ENCODE measurements around the gene GNPDA2. TPM values are rescaled to one million over a fixed set of nuclear protein-coding genes. Genes with fewer than 3 reads are reported as not detected.

Gene GNPDA2
- total and polyA plus RNA-seq, 2 of the 8 experiments (the other 6 are each of a cell fraction or from before 2014, with no cell fraction given): 3.0 to 4.8 TPM

GRCh38 chr4:44720371-44720770, 6.0 kb downstream of the GNPDA2 start:
- Histone ChIP-seq H3K4me3 (ENCODE audit: extremely low read depth in 1 of 4, insufficient read depth in 2 of 4, low read depth in 3 of 4, low read length in 4 of 4) (no peak overlapping the region), H3K9me3 (ENCODE audit: insufficient read depth in 2 of 2, low read depth in 1 of 2, low read length in 1 of 2) (no peaks in the 10 kb centered on the region), H3K27me3 (replicated peaks in 1 of 4; ENCODE audit: control insufficient read depth in 3 of 4, extremely low read depth in 1 of 4, insufficient read depth in 3 of 4, low read length in 3 of 4) (no peaks in the 10 kb centered on the region), H3K9ac (replicated peaks in 1 of 4; ENCODE audit: extremely low read depth in 1 of 4, low read depth in 3 of 4, low read length in 3 of 4) (no peak overlapping the region), H4K20me1 (replicated peaks in 1 of 2; ENCODE audit: control insufficient read depth in 1 of 2, insufficient read depth in 2 of 2, low read length in 2 of 2) (peaks cover 0 to 1% of the 10 kb centered on the region in 2 experiments), H3K23ac (ENCODE audit: insufficient read length) (no peak overlapping the region), H3K56ac (replicated peaks; ENCODE audit: insufficient read length, low read depth, low read length) (no peak overlapping the region), H3K36me3 (ENCODE audit: control insufficient read depth in 2 of 4, insufficient read depth in 4 of 4, low read length in 3 of 4) (no peaks in the 10 kb centered on the region), H3K23me2 (ENCODE audit: low read depth, low read length) (no peaks in the 10 kb centered on the region), H2BK120ac (replicated peaks; ENCODE audit: low read depth, low read length) (no peak overlapping the region), H3K79me2 (ENCODE audit: control insufficient read depth in 1 of 2, insufficient read depth in 2 of 2, low read length in 2 of 2) (peaks cover 0 to 55% of the 10 kb centered on the region in 2 experiments; a peak in 3 of 4 replicates), H3K27ac (ENCODE audit: low read depth, low read length) (no peak overlapping the region), H2BK5ac (ENCODE audit: low read depth, low read length) (no peak overlapping the region), H3K79me1 (ENCODE audit: low read depth, low read length) (no peaks in the 10 kb centered on the region), H2BK12ac (ENCODE audit: low read depth, low read length) (no peak overlapping the region), H3K14ac (ENCODE audit: insufficient read length) (no peak overlapping the region), H2BK20ac (ENCODE audit: low read length) (no peak overlapping the region), H3K4ac (replicated peaks; ENCODE audit: insufficient read length, low read depth, low read length) (no peak overlapping the region), H4K8ac (ENCODE audit: extremely low read depth, insufficient read depth, low read length) (no peak overlapping the region), H2AFZ (ENCODE audit: low read length) (no peak overlapping the region), H3K4me1 (replicated peaks in 1 of 4; ENCODE audit: control insufficient read depth in 3 of 4, insufficient read depth in 4 of 4, low read length in 3 of 4) (peaks cover 0 to 6% (median 0%) of the 10 kb centered on the region in 4 experiments; a peak in 3 of 7 replicates), H2AK5ac (ENCODE audit: low read depth, low read length) (no peak overlapping the region), H2BK15ac (ENCODE audit: low read length) (no peak overlapping the region), H3K18ac (ENCODE audit: extremely low read depth, low read length) (no peak overlapping the region), H4K91ac (replicated peaks; ENCODE audit: insufficient read length, low read length) (no peak overlapping the region), H4K5ac (ENCODE audit: insufficient read length, low read depth, low read length) (no peak overlapping the region), H3K4me2 (ENCODE audit: insufficient read depth in 1 of 2, low read depth in 2 of 2, low read length in 2 of 2) (no peak overlapping the region)
- ChIA-PET POLR2A (ENCODE audit: partially characterized antibody) (no interaction called here), CTCF (ENCODE audit: partially characterized antibody) (no interaction called here)
- DNase-seq (ENCODE audit: low read depth in 1 of 2, low spot score in 2 of 2) (no peak), FAIRE-seq (no peak)
- TF ChIP-seq BACH1 (IDR thresholded peaks at IDR 0.05; ENCODE audit: low read length) (no peak), NRF1 (IDR thresholded peaks at IDR 0.05; ENCODE audit: low read depth, low read length) (no peak), TBP (IDR thresholded peaks at IDR 0.05; ENCODE audit: low read depth, low read length) (no peak), JUN (IDR thresholded peaks at IDR 0.05; ENCODE audit: low read depth, low read length) (no peak), SP1 (IDR thresholded peaks at IDR 0.05; ENCODE audit: low read depth, low read length) (no peak), RBBP5 (IDR thresholded peaks at IDR 0.05; ENCODE audit: borderline replicate concordance, low read depth, low read length) (no peak), HDAC6 (IDR thresholded peaks at IDR 0.05; ENCODE audit: low read depth, low read length) (no peak), E2F6 (IDR thresholded peaks at IDR 0.05) (no peak), SRF (IDR thresholded peaks at IDR 0.05; ENCODE audit: low read depth, low read length) (no peak), CTCF (IDR thresholded peaks at IDR 0.05; ENCODE audit: control extremely low read depth in 1 of 3, insufficient read depth in 1 of 3, low read depth in 1 of 3, low read length in 3 of 3) (no peak)
- WGBS, 2 experiments (ENCODE audit: extremely low coverage in 1 of 2, insufficient coverage in 1 of 2, insufficient read length in 1 of 2, insufficient replicate concordance in 2 of 2, low coverage in 1 of 2, low lambda C conversion rate in 2 of 2, missing lambda C conversion rate in 1 of 2): 76% methylated on average over 4 of the region's 4 CpGs; no CpG with 5 or more reads in 1 of the 2 experiments
